ENCODE measurements around the gene UFSP1. TPM values are rescaled to one million over a fixed set of nuclear protein-coding genes. Genes with fewer than 3 reads are reported as not detected.

Gene UFSP1
- total and polyA plus RNA-seq, 7 donors, result 1.8 to 7.1 (median 3.0) TPM

DNA sequence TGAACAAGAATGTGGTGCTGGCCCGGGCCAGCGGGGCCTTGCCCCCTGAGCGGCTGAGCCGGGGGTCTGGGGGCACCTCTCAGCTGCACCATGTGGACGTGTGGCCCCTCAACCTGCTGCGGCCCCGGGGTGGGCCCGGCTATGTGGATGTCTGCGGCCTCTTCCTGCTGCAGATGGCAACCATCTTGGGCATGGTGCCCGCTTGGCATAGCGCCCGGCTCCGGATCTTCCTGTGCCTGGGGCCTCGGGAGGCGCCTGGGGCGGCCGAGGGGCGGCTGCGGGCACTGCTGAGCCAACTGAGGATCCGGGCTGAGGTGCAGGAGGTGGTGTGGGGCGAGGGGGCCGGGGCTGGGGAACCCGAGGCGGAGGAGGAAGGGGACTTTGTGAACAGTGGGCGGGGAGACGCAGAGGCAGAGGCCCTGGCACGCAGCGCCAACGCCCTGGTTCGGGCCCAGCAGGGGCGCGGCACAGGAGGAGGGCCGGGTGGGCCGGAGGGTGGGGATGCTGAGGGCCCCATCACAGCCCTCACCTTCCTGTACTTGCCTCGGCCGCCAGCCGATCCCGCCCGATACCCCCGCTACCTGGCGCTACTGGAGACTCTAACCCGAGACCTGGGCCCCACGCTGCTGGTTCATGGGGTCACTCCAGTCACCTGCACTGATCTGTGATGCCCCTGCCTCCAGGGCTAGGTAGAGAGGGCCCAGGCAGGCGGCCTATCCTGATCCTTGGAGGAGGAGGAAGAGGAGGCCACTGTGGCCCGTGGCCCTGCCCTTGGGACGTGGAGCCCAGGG, 23.4 kb downstream of the UFSP1 start:
- DNase-seq, result peak; percentile 95
- H3K36me3 ChIP-seq, result peaks cover 0 to 27% (median 14%) of the 10 kb centered on the region in 4 donors
- 17 to 57% methylated on average over 46 of the region's 46 CpGs for WGBS, 2 donors
- peaks cover 0 to 38% (median 34%) of the 10 kb centered on the region in 4 donors for H3K4me1 ChIP-seq
- intact Hi-C loops (cut with DNase I), result loop anchor here (5.0 to 10.0 kb wide), 2 partner anchors 159 to 391 kb away; partner anchors contain the start of genes POP7 and TSC22D4
- peak overlapping the region; percentile 95 to 97 (median 96) for H3K27ac ChIP-seq
- H3K9me3 ChIP-seq, result no peaks in the 10 kb centered on the region
- peak overlapping the region; percentile 73 to 89 (median 82) for H3K4me3 ChIP-seq
- TF ChIP-seq EP300 (IDR thresholded peaks at IDR 0.05) (no peak), POLR2A (IDR thresholded peaks at IDR 0.05) (peak in 1 of 2 donors; percentile 15), POLR2AphosphoS5 (IDR thresholded peaks at IDR 0.05) (peak in 3 of 4 donors; percentile 45 to 71 (median 58))
- TF ChIP-seq, protein P1, sequence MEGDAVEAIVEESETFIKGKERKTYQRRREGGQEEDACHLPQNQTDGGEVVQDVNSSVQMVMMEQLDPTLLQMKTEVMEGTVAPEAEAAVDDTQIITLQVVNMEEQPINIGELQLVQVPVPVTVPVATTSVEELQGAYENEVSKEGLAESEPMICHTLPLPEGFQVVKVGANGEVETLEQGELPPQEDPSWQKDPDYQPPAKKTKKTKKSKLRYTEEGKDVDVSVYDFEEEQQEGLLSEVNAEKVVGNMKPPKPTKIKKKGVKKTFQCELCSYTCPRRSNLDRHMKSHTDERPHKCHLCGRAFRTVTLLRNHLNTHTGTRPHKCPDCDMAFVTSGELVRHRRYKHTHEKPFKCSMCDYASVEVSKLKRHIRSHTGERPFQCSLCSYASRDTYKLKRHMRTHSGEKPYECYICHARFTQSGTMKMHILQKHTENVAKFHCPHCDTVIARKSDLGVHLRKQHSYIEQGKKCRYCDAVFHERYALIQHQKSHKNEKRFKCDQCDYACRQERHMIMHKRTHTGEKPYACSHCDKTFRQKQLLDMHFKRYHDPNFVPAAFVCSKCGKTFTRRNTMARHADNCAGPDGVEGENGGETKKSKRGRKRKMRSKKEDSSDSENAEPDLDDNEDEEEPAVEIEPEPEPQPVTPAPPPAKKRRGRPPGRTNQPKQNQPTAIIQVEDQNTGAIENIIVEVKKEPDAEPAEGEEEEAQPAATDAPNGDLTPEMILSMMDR (IDR thresholded peaks at IDR 0.05), result no peak
- H3K27me3 ChIP-seq, result no peaks in the 10 kb centered on the region

DNA sequence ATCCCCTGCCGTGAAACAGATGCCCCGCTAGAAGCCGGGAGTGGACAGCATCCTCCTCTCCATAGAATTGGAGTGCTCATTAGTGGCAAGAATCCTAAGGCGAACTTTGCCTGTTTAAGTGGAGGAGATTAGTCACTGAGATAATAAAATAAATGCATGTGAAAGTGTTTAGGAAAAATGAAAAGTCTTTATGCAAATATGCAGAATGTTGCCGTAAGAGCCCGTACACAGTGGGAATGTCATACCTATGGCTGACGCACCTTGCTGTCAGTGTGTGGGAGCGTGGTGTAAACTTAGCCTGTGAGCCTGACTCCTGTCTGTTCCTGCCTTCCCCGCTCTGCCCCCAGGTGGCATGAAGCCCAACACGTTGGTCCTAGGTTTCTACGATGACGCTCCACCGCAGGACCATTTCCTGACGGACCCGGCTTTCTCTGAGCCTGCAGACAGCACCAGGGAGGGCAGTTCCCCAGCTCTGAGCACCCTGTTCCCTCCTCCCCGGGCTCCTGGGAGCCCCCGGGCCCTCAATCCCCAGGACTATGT, 24.1 kb downstream of the UFSP1 start:
- peak overlapping the region in 2 of 4 donors; percentile 87 to 89 for H3K4me3 ChIP-seq

GRCh38 chr7:100864263-100864845, 25.2 kb downstream of the UFSP1 start:
- Histone ChIP-seq H3K27ac (no peak overlapping the region), H3K4me3 (no peak overlapping the region), H3K4me1 (peaks cover 0 to 38% (median 32%) of the 10 kb centered on the region in 4 donors), H3K36me3 (peaks cover 0 to 33% (median 14%) of the 10 kb centered on the region in 4 donors), H3K27me3 (no peaks in the 10 kb centered on the region), H3K9me3 (no peaks in the 10 kb centered on the region)
- DNase-seq, result no peak
- 93% methylated on average over 12 of the region's 12 CpGs for WGBS, 2 donors
- no peak for TF ChIP-seq POLR2AphosphoS5 (IDR thresholded peaks at IDR 0.05)
- TF ChIP-seq, protein P1 (IDR thresholded peaks at IDR 0.05), result no peak
- TF ChIP-seq POLR2A (IDR thresholded peaks at IDR 0.05), result no peak
- no peak for TF ChIP-seq EP300 (IDR thresholded peaks at IDR 0.05)
- intact Hi-C loops (cut with DNase I), result loop anchor here (10.0 kb wide), 1 partner anchor 390 kb away; the partner anchor contains the start of gene TSC22D4

More for the DNA sequence above, 24.1 kb downstream of the UFSP1 start:
- H3K36me3 ChIP-seq, result peaks cover 0 to 27% (median 15%) of the 10 kb centered on the region in 4 donors
- TF ChIP-seq POLR2AphosphoS5 (IDR thresholded peaks at IDR 0.05) (no peak), POLR2A (IDR thresholded peaks at IDR 0.05) (no peak), EP300 (IDR thresholded peaks at IDR 0.05) (no peak)
- TF ChIP-seq, protein P1 (IDR thresholded peaks at IDR 0.05), result no peak
- H3K9me3 ChIP-seq, result no peaks in the 10 kb centered on the region
- H3K27me3 ChIP-seq, result no peaks in the 10 kb centered on the region
- H3K4me1 ChIP-seq, result peaks cover 0 to 38% (median 34%) of the 10 kb centered on the region in 4 donors
- H3K27ac ChIP-seq, result peak overlapping the region; percentile 95 to 97 (median 96)
- 79 to 82% methylated on average over 17 of the region's 17 CpGs for WGBS, 2 donors
- intact Hi-C loops (cut with DNase I), result loop anchor here (5.0 to 10.0 kb wide), 2 partner anchors 158 to 391 kb away; partner anchors contain the start of genes POP7 and TSC22D4
- DNase-seq, result no peak

DNA sequence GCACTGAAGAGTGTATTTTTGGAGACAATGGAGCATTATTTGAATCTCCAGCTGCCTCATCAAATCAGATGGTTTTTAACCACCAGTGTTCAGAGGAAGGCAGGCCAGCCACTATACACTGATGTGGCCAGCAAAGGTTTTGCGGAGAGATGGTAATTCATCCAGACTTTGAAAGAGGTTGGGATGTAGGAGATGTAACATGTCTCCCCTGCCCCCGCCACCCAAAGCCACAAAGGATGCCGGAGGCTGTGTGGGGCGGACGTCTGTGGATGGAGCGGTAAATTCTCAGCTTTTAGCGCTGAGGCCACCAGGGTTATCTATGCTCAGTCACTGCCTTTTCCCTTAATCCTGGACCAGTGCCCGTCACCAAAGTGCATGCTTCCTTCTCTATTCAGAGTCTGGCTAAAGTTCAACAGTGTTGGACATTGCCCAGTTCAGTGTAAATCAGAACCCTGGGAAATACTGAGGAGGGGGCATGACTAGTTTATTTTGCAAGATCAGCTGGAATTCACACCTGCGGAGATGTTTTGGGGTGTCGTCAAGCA, 26.0 kb downstream of the UFSP1 start:
- Histone ChIP-seq H3K9me3 (no peaks in the 10 kb centered on the region), H3K4me1 (peaks cover 0 to 30% (median 23%) of the 10 kb centered on the region in 4 donors), H3K27ac (no peak overlapping the region), H3K27me3 (no peaks in the 10 kb centered on the region), H3K36me3 (peaks cover 0 to 41% (median 14%) of the 10 kb centered on the region in 4 donors), H3K4me3 (no peak overlapping the region)
- no peak for DNase-seq
- intact Hi-C loops (cut with DNase I), result loop anchor here (10.0 kb wide), 1 partner anchor 389 kb away; the partner anchor contains the start of gene TSC22D4
- WGBS, 2 donors, result 51 to 61% methylated on average over 10 of the region's 10 CpGs
- TF ChIP-seq POLR2AphosphoS5 (IDR thresholded peaks at IDR 0.05) (no peak), POLR2A (IDR thresholded peaks at IDR 0.05) (no peak), EP300 (IDR thresholded peaks at IDR 0.05) (no peak)
- TF ChIP-seq, protein P1 (IDR thresholded peaks at IDR 0.05), result no peak

All from sigmoid colon (tissue), 7 donors.